ENCODE measurements around the gene GCNT1.
A peak's percentile ranks its signal among the peaks of the same experiment; 100 is the strongest.
"Not testable (repeated sequence)": the region's sequence is repeated elsewhere in the genome, so short reads cannot be mapped to it uniquely, and the experiment has no call there.

The GCNT1 gene

GRCh38 chr9:76493496-76493895 lies 34.5 kb downstream of the GCNT1 start:
- DNase-seq, result not testable (repeated sequence)

DNA sequence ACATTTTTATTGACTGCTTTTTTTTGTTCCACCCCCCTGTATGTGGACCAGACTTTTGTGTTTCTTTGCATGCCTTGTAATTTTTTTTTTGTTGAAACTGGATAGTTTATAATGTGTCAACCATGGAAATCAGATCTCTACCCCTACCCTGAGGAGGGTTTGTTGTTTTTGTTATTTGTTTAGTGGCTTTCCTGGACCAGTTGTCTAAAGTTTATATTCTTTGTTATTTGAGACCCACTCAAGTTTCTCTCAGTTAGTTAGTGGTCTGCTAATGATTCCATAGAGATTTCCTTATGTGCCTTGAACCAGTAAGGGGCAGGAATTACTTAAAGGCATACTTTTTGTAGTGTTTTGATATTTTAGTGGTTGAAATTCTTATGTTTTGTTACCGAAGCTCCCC lies 41.1 kb downstream of the GCNT1 start:
- DNase-seq, result no peak

DNA sequence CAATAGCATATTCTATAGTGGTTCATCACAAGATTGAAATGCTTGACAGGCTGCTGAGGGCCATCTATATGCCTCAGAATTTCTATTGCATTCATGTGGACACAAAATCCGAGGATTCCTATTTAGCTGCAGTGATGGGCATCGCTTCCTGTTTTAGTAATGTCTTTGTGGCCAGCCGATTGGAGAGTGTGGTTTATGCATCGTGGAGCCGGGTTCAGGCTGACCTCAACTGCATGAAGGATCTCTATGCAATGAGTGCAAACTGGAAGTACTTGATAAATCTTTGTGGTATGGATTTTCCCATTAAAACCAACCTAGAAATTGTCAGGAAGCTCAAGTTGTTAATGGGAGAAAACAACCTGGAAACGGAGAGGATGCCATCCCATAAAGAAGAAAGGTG lies 43.8 kb downstream of the GCNT1 start:
- DNase-seq, result no peak

- DNase-seq, result no peak
These were observed 51.1 kb downstream of the GCNT1 start for GRCh38 chr9:76510041-76510440.

- DNase-seq, result no peak
These were observed 51.5 kb downstream of the GCNT1 start for GRCh38 chr9:76510446-76510845.

DNA sequence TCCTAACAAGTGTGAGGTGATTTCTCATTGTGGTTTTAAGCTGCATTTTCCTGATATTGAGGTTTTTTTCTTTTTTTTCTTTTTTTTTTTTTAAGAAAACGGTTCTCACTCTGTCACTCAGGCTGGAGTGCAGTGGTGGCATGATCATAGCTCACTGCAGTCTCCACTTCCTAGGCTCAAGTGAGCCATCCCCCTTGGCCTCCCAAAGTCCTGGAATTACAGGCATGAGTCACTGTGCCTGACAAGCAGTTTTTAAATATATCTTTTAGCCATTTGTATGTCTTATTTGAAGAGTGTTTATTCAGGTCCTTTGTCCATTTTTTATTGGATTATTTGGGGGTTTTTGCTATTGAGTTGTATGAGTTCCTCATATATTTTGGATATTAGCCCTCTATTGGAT lies 53.8 kb downstream of the GCNT1 start:
- no peak for DNase-seq

GRCh38 chr9:76516350-76516749 lies 57.4 kb downstream of the GCNT1 start:
- no peak for DNase-seq

GRCh38 chr9:76516871-76517270 lies 57.9 kb downstream of the GCNT1 start:
- no peak for DNase-seq

DNA sequence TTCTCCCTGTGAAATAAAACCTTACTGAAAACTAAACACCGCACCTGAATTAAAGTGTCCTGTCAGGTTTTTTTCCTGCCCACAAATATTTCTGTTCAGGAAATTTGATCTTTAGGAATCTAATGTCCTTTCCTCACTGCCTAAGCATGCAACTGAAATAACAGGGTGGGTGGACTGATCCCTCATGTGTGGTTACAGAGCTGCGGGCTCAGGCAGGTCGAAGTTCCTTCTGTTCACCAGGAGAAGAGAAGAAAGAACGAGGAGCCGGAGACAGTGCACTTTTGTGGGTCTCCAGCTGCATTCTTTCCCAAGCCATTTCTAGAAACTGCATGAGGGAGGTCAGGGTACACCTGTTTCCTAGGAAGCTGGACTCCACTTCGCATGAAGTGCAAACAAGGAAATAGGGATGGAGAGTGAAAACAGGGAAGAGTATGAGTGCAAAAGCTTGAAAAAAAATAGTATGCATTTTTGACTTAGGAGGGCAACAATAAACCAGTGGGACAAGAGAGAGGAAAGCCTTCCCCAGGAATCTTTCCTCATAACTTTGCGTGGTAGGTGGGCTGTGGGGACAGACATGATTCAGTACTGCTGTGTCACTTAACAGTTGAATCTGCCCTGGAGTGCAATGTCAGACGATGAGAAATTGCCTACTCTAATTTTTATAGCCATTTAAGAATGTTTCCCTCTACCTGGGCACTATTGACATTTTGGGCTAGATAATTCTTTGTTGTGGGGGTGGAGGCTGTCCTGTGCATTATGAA lies 60.3 kb downstream of the GCNT1 start:
- DNase-seq, result no peak

DNA sequence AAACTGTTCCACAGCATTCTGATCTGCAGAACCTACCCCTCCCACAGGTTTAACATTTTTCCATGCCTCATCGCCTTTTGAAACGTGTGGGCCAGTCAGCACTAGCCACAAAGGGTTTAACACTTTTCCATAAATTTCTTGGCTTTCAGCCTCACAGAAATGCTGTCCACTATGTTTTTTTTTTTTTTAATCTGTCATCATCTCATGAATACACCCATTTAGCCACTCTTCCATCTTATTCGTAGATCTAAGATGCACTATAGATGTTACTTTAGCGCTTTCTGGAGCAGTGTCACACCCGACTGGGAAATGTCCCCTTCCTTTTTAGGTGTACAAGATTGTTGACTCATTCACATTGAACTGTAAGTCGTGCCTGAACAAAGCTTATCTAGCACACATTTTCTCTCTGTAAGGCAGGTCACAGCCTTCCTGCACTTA lies 62.3 kb downstream of the GCNT1 start:
- no peak for DNase-seq

GRCh38 chr9:76521906-76522305 lies 62.9 kb downstream of the GCNT1 start:
- no peak for DNase-seq

GRCh38 chr9:76523617-76524200 lies 64.7 kb downstream of the GCNT1 start:
- DNase-seq, result not testable (repeated sequence)

DNA sequence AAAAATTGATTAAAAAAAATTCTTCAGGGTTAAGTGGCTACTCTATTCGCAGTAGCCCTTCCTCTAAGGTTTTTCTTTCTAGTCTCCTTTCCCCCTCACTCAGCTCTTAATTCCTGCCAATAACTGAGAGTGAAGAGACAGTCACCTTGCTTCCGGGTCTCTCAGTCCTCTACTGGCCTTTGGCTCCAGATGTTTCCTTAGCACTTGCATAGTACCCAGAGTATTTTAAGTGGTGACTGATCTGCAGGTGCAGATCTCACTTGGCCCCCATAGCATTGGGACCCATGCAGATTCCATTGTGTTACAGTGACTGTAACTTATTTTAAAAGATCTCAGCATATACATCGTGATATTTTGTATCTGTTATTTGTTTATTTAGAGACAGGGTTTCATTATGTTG lies 66.2 kb downstream of the GCNT1 start:
- DNase-seq, result no peak

DNA sequence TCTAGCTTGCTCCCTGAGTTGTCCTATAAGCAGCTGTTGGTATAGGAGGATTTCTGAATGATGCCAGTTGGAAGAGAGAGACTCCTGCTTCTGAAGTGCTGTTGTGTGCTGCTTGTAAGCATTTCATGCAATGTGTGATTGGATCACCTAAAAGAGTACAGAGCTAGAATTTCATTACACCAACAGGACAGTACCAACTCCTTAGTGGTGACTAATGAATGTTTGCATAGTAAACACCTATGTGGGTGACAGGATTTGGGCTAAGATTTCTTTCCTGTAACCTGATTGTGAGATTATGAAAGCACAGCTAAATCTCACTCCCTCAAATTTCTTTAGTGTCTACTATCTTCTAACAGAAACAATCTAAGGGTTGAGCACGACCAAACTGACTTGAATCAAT lies 67.0 kb downstream of the GCNT1 start:
- no peak for DNase-seq

GRCh38 chr9:76528056-76528455 lies 69.1 kb downstream of the GCNT1 start:
- no peak for DNase-seq

GRCh38 chr9:76528642-76529190 lies 69.7 kb downstream of the GCNT1 start:
- DNase-seq, result no peak

GRCh38 chr9:76529653-76530052 lies 70.7 kb downstream of the GCNT1 start:
- DNase-seq, result no peak

DNA sequence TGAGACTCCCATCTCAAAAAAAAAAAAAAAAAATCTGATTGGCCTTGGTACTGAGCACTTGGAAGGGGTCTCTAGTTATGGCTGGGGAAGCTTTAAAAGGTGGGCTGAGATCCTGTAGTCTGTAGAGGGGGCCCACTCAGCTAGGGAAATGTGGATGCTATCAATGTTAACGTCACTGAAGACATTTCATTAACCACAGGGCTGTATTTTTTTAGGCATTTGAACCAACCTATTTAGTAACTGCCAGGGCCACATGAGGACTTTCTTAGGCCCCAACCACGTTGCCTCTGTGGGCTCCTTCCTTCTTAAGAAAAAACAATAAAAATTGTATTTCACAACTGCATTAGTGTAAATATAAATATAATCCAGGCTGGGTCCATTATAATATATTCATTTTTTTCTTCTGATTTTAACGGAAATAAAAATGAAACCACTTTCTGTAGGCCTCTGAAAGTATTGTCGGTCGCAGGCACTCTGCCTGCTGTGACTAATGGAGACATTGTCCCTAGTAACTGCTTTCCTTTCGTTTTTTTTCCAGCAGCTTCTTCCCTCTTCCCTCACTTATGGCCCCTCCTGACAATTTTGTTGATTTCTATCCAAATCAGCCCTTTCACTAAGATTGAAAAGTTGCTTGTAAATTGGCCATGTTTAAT lies 71.6 kb downstream of the GCNT1 start:
- DNase-seq, result no peak

- DNase-seq, result no peak
These were observed 72.3 kb downstream of the GCNT1 start for GRCh38 chr9:76531231-76531780.

DNA sequence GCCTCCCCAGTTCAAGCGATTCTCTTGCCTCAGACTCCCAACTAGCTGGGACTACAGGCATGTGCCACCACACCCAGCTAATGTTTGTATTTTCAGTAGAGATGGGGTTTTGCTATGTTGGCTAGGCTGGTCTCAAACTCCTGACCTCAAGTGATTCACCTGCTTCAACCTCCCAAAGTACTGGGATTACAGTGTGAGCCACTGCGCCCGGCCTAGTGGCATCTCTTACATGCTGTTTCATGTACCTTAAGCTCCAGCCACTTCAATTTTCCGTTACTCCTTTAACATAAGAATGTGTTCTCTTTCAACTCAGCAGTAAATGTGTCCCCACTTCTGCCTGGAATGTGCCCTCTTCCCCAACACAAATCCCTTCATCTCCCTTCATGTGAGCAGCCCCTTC lies 73.9 kb downstream of the GCNT1 start:
- not testable (repeated sequence) for DNase-seq

GRCh38 chr9:76534026-76534425 lies 75.0 kb downstream of the GCNT1 start:
- DNase-seq, result no peak

DNA sequence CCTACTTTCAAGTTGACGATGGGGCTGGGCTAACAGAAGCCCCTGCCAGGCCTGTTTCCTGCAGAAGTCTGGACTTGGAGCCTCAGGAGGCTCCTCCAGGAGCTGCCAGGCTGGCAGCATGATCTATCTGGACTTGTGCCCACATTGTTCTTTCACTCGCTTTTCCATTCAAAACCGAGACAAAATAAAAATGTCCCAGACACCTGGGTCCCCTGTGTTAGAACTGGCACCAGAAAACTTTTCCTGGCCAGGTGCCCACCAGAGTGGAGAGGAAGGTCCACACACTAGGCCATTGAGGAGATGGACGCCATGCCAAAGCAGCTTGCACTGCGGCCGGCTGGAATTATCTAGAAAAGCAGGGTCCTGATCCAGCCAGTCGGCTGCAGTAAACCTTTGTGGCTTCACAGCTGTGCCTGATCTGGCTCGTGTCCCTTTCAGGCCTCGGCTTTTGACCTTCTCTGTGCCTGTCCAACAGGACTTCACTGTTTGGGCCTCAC lies 78.2 kb downstream of the GCNT1 start:
- peak in 1 of 2 experiments; percentile 1 for DNase-seq

GRCh38 chr9:76539180-76539579 lies 80.2 kb downstream of the GCNT1 start:
- DNase-seq, result no peak
